ENCODE results near the gene ABLIM3.

DNA sequence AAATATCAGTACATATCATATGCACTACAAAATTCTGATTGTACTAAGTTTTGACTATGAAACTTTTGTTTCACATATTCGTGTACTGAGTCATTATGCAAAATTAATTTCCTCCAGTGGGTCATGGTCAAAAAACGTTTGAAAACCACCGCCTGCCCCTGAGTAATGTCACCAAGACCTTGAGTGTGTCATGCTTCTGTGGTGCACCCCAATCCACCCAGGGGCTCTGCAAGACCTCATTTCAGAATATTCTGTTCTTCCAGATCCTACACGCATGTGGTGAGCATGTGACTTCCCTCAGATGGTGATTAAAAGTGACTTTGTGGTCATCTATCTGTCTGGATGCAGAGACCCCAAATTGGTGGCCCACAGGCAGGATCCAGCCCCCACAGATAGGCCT, 31.0 kb downstream of the ABLIM3 start:
- TF ChIP-seq, protein P1, sequence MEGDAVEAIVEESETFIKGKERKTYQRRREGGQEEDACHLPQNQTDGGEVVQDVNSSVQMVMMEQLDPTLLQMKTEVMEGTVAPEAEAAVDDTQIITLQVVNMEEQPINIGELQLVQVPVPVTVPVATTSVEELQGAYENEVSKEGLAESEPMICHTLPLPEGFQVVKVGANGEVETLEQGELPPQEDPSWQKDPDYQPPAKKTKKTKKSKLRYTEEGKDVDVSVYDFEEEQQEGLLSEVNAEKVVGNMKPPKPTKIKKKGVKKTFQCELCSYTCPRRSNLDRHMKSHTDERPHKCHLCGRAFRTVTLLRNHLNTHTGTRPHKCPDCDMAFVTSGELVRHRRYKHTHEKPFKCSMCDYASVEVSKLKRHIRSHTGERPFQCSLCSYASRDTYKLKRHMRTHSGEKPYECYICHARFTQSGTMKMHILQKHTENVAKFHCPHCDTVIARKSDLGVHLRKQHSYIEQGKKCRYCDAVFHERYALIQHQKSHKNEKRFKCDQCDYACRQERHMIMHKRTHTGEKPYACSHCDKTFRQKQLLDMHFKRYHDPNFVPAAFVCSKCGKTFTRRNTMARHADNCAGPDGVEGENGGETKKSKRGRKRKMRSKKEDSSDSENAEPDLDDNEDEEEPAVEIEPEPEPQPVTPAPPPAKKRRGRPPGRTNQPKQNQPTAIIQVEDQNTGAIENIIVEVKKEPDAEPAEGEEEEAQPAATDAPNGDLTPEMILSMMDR (IDR thresholded peaks at IDR 0.05; ENCODE audit: insufficient read depth, low read length, poor library complexity, severe bottlenecking) = no peak
- no peak for TF ChIP-seq EZH2phosphoT487 (conservative IDR thresholded peaks at IDR 0.05; ENCODE audit: low read length)

All from SU-DHL-6 (cell line).